IgD-negative memory B cell (primary cell): ENCODE measurements around the gene NCAN. TPM values are rescaled to one million over a fixed set of nuclear protein-coding genes. Genes with fewer than 3 reads are reported as not detected.
"Not testable (repeated sequence)": the region's sequence is repeated elsewhere in the genome, so short reads cannot be mapped to it uniquely, and the experiment has no call there.

ENCODE experiments used
- H3K27ac Mint-ChIP-seq, 3 donors: one replicate each; pipeline ENCODE4 v1.8.0; 2020 to 2022; ENCODE audit warnings: mild to moderate bottlenecking in 3 of 3, mixed read lengths in 3 of 3, moderate library complexity in 1 of 3
- H3K27me3 Mint-ChIP-seq: one replicate; pipeline ENCODE4 v1.8.0; 2021; ENCODE audit warnings: mixed read lengths
- H3K36me3 Mint-ChIP-seq: one replicate; pipeline ENCODE4 v1.8.0; 2020; ENCODE audit warnings: mild to moderate bottlenecking, mixed read lengths
- H3K4me1 Mint-ChIP-seq, 3 donors: one replicate each; pipeline ENCODE4 v1.8.0; 2020 to 2022; ENCODE audit warnings: mixed read lengths in 3 of 3, mild to moderate bottlenecking in 1 of 3
- H3K4me3 Mint-ChIP-seq, 4 donors: one replicate each; pipeline ENCODE4 v1.8.0; 2020 to 2022; ENCODE audit warnings: mild to moderate bottlenecking in 4 of 4, mixed read lengths in 4 of 4, moderate library complexity in 3 of 4
- H3K9me3 Mint-ChIP-seq, 3 donors: one replicate each; pipeline ENCODE4 v1.8.0; 2020 to 2021; ENCODE audit warnings: mixed read lengths in 3 of 3, mild to moderate bottlenecking in 1 of 3
- polyA plus RNA-seq: library from polyadenylated mRNA; unstranded; fragments of 300-500 nt; fragmentation: Illumina TruSeq; gene quantifications from one replicate; pipeline ENCODE4 v1.2.3, GENCODE V29; 2021

The NCAN gene
- polyA plus RNA-seq, 1 donor from 2014 or later: not detected

DNA sequence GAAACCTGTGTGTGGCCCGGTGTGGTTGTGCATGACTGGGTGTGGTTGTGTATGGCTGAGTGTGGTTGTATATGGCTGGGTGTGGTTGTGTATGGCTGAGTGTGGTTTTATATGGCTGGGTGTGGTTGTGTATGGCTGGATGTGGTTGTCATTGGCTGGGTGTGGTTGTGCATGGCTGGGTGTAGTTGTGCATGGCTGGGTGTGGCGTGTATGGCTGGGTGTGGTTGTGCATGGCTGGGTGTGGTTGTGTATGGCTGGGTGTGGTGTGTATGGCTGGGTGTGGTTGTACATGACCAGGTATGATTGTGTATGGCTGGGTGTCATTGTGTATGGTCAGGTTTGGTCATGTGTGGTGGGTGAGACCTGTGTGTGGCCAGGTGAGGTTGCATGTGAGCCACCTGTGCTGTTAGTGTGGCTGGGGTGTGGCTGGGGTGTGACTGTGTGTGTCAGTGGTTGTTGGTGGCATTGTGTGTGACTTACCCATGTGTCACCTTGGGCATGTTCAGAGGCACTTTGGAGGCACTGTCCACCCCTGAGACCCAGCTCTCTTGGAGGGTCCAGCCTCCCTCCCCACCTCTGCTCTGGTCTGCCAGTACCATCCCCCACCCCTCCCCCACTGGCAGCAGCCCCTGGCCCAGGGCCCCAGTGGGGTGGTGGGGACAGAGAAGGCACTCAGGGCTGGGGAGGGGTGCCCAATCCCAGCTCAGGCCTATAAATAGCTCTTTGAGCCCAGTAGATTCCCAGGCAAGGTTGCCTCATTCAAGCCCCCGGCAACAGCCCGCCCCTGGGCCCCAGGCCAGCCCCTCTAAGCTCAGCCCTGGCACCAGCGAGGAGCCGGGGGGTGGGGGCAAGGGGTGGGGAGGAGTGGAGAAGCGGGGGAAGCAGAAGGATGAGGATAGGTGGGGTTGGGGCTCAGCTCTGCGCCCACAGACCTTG, 3.9 kb upstream of the NCAN start:
- Mint-ChIP-seq H3K9me3 (peaks cover 0 to 4% (median 4%) of the 10 kb centered on the region in 3 donors), H3K27me3 (peaks cover 21% of the 10 kb centered on the region), H3K27ac (peak overlapping the region in 2 of 3 donors; percentile 38 to 71), H3K4me1 (peaks cover 15 to 17% (median 15%) of the 10 kb centered on the region in 3 donors), H3K36me3 (no peaks in the 10 kb centered on the region), H3K4me3 (peak overlapping the region; percentile 37 to 85 (median 48))

DNA sequence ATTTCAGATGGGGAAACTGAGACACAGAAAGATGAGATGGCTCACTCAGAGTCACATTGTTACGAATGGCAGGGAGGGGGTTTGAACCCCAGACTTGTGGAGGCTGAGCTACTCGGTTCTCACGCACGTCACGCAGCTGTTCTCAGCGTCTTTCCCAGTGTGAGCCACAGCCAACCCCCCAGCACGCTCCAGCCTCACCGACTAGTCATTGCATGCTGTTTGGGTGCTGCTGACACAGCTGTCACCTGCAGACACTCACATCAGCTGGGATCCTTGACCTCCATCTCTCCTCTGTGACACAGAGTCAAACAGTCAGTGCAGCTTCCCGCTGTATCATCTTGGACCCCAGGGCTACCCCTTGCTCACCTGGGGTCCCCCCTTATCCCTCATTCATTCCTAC, 2.4 kb upstream of the NCAN start:
- peak overlapping the region in 1 of 3 donors; percentile 31 for H3K27ac Mint-ChIP-seq
- H3K9me3 Mint-ChIP-seq: peaks cover 0 to 4% (median 4%) of the 10 kb centered on the region in 3 donors
- H3K4me3 Mint-ChIP-seq: peak overlapping the region in 2 of 4 donors; percentile 32 to 80
- H3K36me3 Mint-ChIP-seq: peaks cover 6% of the 10 kb centered on the region
- H3K27me3 Mint-ChIP-seq: peaks cover 33% of the 10 kb centered on the region
- peaks cover 9 to 20% (median 14%) of the 10 kb centered on the region in 3 donors for H3K4me1 Mint-ChIP-seq

DNA sequence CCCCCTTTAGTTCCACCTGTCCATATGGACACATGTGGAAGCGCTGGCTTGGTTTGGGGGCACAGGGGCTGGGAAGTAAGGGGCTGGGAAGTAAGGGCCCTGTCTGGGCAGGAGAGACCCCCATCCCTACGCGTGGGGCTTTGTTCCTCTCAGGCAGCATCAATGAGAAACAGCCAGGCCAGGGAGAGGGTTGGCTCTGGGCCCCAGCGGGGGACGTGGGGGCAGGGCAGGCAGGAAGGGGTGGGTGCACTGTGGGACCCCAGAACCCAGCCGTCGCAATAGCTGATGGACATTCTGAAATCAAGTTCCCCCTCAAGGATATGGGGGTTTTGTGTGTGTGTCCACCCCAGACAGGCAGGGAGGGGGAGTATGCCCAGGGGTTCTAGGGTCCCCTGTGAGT, 1.2 kb downstream of the NCAN start:
- Mint-ChIP-seq H3K4me1 (peaks cover 0 to 10% (median 8%) of the 10 kb centered on the region in 3 donors), H3K27me3 (peaks cover 38% of the 10 kb centered on the region)

DNA sequence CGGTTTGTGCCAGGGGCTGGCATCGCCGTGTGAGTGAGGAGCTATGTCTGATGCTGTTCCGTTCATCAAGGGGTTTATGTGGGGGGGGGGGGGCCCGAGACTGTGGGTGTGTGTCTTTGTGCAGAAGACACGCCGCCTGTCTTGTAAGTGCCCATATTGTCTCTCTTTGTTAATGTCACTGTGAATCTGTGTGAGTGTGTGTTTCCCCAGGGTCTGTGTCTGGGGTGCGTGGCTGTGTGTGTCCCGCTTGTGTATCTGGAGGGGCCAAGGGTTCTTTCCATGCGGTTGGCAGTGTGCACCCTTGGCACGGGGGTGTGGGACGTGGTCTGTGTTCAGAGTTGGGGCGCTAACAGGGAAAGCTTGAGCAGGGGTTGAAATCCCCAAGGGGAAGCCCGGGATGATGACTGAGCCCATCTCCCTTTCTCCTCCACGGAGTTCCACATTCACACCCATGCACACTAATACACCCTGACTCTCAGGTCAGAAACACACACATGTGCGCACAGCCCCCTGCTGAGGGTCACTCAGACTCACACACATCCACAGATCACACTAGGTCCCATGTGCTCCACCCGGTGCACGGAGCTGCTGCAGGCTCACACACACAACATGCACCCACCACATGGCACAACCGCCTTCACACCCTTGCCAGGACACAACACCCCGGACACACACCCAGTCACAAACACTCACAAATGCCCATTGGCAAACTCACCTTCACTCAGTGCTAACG, 1.8 kb downstream of the NCAN start:
- peaks cover 6% of the 10 kb centered on the region for H3K36me3 Mint-ChIP-seq

More for the DNA sequence above, 1.2 kb downstream of the NCAN start:
- Mint-ChIP-seq H3K27ac (no peak overlapping the region), H3K36me3 (peaks cover 6% of the 10 kb centered on the region), H3K9me3 (peaks cover 3 to 5% (median 5%) of the 10 kb centered on the region in 3 donors), H3K4me3 (no peak overlapping the region)

DNA sequence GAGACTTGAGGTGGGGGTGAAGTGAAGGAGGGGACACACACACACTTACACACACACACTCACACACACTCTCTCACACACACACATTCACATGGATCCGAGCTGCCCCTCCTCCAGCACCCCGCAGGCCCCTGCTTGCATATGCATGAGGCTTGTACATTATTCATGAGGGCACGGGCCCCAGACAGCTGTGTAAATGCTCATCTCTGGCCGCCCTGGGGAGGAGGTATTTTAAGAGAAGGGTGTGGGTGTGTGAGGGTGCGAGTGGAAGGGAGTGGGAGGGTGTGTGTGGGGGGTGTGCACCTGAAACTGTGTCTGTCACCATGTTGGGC, 2.4 kb downstream of the NCAN start:
- no peak overlapping the region for H3K27ac Mint-ChIP-seq
- peaks cover 3 to 5% (median 5%) of the 10 kb centered on the region in 3 donors for H3K9me3 Mint-ChIP-seq
- H3K4me3 Mint-ChIP-seq: no peak overlapping the region
- H3K27me3 Mint-ChIP-seq: peaks cover 44% of the 10 kb centered on the region
- H3K36me3 Mint-ChIP-seq: peaks cover 8% of the 10 kb centered on the region
- peaks cover 0 to 10% (median 7%) of the 10 kb centered on the region in 3 donors for H3K4me1 Mint-ChIP-seq

More for the DNA sequence above, 1.8 kb downstream of the NCAN start:
- Mint-ChIP-seq H3K27ac (no peak overlapping the region), H3K4me1 (peaks cover 0 to 10% (median 7%) of the 10 kb centered on the region in 3 donors), H3K9me3 (peaks cover 3 to 5% (median 5%) of the 10 kb centered on the region in 3 donors), H3K27me3 (peaks cover 39% of the 10 kb centered on the region), H3K4me3 (no peak overlapping the region)

DNA sequence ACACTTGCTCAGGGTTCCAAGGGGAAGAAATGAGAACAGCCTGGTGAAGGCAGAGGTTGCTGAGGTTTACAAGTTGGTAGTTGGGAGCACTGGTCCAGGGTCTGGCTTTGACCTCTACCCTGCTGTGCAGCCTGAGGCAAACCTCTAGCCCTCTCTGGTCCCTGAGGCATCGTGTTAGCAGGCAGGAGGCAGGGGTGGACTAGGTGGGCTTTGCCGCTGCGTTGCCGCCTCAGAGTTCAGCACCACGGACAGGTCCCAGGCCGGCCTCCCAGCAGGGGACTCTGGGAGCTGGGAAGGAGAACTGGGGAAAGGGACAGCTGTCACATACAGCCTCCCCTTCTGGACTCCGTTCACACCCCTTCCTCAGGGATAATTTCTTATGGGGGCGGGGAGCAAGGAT, 3.1 kb downstream of the NCAN start:
- Mint-ChIP-seq H3K4me3 (no peak overlapping the region), H3K27ac (no peak overlapping the region), H3K4me1 (peaks cover 0 to 10% (median 7%) of the 10 kb centered on the region in 3 donors), H3K27me3 (peaks cover 40% of the 10 kb centered on the region), H3K9me3 (peaks cover 3 to 5% (median 5%) of the 10 kb centered on the region in 3 donors), H3K36me3 (peaks cover 8% of the 10 kb centered on the region)

DNA sequence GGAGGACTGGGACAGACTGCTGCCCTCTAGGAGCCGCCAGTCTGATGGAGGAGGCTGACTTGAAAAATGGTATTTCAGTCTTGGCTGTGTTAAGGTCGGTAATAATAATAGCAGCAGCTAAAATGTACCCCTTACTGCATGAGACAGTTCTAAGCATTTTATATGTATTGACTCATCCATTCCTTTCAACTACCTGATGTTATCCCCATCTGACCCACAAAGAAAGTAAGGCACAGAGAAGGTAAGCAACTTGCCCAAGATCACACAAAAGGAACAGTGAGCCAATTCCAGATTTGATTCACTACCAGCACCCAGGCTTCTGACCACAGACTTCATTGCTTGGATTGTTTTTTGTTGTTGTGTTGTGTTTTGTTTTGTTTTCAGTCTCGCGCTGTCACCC, 4.0 kb downstream of the NCAN start:
- Mint-ChIP-seq H3K27me3 (peaks cover 40% of the 10 kb centered on the region), H3K4me1 (peaks cover 0 to 10% (median 7%) of the 10 kb centered on the region in 3 donors), H3K27ac (no peak overlapping the region), H3K4me3 (peak overlapping the region in 1 of 4 donors; percentile 25), H3K9me3 (peaks cover 3 to 5% (median 5%) of the 10 kb centered on the region in 3 donors), H3K36me3 (peaks cover 8% of the 10 kb centered on the region)

DNA sequence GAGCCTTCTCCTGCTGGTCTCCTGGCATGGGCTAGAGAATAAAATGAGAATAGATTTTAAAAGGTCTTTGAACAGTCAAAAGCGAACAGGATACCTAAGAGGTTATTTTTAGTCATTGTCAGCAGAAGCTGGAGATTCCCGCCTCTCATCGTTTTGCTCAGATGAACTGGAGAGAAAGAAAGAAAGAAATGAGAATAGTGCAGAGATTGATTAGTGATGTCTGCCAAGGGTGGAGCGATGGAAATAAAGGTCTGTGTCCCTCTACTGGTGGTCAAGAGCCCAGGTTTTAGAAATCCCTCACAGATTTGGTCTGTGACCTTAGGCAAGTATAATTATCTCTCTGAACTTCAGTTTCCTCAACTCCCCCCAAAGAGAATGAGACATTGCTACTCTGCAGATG, 5.3 kb downstream of the NCAN start:
- Mint-ChIP-seq H3K27me3 (peaks cover 33% of the 10 kb centered on the region), H3K4me3 (no peak overlapping the region), H3K4me1 (peaks cover 0 to 10% (median 4%) of the 10 kb centered on the region in 3 donors), H3K27ac (no peak overlapping the region), H3K9me3 (peaks cover 3 to 5% (median 5%) of the 10 kb centered on the region in 3 donors), H3K36me3 (peaks cover 8% of the 10 kb centered on the region)

DNA sequence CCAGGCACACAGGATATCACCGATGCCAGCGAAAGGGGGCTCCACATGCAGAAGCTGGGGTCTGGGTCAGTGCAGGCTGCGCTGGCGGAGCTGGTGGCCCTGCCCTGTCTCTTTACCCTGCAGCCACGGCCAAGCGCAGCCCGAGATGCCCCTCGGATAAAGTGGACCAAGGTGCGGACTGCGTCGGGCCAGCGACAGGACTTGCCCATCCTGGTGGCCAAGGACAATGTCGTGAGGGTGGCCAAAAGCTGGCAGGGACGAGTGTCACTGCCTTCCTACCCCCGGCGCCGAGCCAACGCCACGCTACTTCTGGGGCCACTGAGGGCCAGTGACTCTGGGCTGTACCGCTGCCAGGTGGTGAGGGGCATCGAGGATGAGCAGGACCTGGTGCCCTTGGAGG, 7.2 kb downstream of the NCAN start:
- peaks cover 0 to 5% (median 3%) of the 10 kb centered on the region in 3 donors for H3K4me1 Mint-ChIP-seq
- H3K27ac Mint-ChIP-seq: no peak overlapping the region
- H3K9me3 Mint-ChIP-seq: peaks cover 3 to 5% (median 5%) of the 10 kb centered on the region in 3 donors
- H3K4me3 Mint-ChIP-seq: no peak overlapping the region
- H3K36me3 Mint-ChIP-seq: peaks cover 5% of the 10 kb centered on the region
- H3K27me3 Mint-ChIP-seq: peaks cover 25% of the 10 kb centered on the region

DNA sequence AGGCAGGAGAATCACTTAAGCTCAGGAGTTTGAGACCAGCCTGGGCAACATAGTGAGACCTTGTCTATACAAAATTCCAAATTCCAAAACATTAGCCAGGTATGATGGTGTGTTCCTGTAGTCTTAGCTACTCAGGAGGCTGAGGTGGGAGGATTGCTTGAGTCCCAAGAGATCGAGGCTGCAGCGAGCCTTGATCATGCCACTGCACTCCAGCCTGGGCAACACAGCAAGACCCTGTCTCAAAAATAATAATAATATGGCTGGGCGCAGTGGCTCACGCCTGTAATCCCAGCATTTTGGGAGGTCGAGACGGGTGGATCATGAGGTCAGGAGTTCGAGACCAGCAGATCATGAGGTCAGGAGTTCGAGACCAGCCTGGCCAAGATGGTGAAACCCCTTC, 9.2 kb downstream of the NCAN start:
- H3K4me3 Mint-ChIP-seq, H3K27ac Mint-ChIP-seq, H3K36me3 Mint-ChIP-seq, H3K4me1 Mint-ChIP-seq, H3K9me3 Mint-ChIP-seq: not testable (repeated sequence)
- H3K27me3 Mint-ChIP-seq: peaks cover 23% of the 10 kb centered on the region

DNA sequence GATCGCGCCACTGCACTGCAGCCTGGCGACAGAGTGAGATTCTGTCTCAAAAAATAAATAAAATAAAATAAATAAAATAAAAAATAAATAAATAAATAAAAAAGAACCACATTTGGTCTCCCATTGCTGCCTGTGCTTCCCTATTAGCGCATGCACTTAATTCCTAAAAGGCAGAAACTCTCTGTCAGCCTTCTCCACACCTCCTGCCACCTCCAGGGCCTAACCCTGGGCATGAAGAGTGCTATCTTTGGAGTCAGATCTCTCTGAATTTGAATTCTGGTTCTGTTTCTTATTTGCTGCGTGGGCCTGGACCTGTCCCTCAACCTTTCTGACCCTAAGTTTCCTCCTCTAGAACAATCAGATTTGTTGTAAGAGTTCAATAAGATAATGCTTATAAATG, 11.3 kb downstream of the NCAN start:
- peaks cover 2% of the 10 kb centered on the region for H3K36me3 Mint-ChIP-seq
- H3K4me3 Mint-ChIP-seq: peak overlapping the region in 1 of 4 donors; percentile 39
- H3K9me3 Mint-ChIP-seq: no peaks in the 10 kb centered on the region
- peaks cover 0 to 1% (median 0%) of the 10 kb centered on the region in 3 donors for H3K4me1 Mint-ChIP-seq
- peaks cover 16% of the 10 kb centered on the region for H3K27me3 Mint-ChIP-seq
- no peak overlapping the region for H3K27ac Mint-ChIP-seq

DNA sequence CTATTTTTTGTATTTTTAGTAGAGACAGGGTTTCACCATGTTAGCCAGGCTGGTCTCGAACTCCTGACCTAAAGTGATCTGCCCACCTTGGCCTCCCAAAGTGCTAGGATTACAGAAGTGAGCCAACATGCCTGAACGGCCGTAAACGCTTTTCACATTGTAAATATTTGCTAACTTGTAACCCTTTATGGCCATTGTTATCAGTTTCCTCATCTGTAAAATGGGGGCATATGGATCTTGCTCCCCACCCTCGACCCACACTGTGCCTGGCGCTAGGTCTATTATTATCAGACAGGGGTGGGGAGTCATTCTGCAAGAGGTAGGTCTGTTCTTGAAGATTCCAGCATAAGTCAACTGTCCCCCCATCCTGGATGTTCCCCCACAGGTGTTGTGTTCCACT, 11.9 kb downstream of the NCAN start:
- H3K27me3 Mint-ChIP-seq: peaks cover 18% of the 10 kb centered on the region
- peaks cover 0 to 1% (median 0%) of the 10 kb centered on the region in 3 donors for H3K4me1 Mint-ChIP-seq
- H3K4me3 Mint-ChIP-seq: no peak overlapping the region
- H3K36me3 Mint-ChIP-seq: peaks cover 2% of the 10 kb centered on the region
- no peak overlapping the region for H3K27ac Mint-ChIP-seq
- no peaks in the 10 kb centered on the region for H3K9me3 Mint-ChIP-seq

DNA sequence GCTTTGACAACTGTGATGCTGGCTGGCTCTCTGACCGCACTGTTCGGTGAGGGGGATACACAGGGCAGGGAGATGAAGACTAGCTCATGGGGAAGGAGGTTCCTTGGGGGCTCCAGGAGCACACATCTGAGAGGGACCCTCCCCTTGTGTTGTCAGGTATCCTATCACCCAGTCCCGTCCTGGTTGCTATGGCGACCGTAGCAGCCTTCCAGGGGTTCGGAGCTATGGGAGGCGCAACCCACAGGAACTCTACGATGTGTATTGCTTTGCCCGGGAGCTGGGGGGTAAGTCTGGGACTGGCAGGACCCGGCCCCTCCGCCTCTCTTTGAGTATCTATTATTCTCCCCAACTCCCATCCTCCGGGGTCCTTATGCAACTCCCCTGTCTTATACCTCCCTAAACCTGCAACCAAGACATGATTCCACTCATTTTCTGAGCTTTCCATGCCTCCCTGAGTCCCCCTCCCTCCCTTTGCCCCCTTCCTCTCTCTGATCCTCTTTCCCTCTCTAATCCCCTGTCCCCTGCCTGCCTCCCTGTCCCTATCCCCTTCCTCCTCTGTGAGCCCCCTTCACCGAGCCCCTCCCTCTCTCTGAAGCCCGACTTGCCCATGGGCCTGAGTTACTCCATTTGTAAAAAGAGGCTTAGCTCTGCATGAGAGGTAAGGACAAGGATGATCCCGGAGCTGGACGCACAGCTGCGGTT, 12.5 kb downstream of the NCAN start:
- Mint-ChIP-seq H3K4me3 (peak overlapping the region in 3 of 4 donors; percentile 5 to 75 (median 38)), H3K27me3 (peaks cover 14% of the 10 kb centered on the region), H3K4me1 (peaks cover 0 to 1% (median 0%) of the 10 kb centered on the region in 3 donors), H3K27ac (peak overlapping the region in 1 of 3 donors; percentile 39), H3K9me3 (no peaks in the 10 kb centered on the region), H3K36me3 (no peaks in the 10 kb centered on the region)

DNA sequence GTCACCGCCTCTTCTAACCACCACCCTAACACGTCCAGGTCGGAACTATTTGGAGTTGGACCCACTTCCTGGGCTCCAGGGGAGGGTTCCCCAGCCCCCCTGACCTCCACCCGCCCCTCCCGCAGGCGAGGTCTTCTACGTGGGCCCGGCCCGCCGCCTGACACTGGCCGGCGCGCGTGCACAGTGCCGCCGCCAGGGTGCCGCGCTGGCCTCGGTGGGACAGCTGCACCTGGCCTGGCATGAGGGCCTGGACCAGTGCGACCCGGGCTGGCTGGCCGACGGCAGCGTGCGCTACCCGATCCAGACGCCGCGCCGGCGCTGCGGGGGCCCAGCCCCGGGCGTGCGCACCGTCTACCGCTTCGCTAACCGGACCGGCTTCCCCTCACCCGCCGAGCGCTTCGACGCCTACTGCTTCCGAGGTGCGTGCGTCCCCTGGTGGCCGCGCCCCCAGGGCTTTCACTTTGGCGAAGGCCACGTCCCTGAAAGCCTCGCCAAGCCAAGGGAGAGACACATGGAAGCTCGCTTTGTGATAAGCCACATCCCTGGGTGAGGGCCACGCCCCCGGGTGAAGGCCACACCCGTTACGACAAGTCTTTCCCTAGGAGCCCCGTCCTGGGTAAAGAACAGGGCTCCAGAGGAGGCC, 13.2 kb downstream of the NCAN start:
- H3K27me3 Mint-ChIP-seq: peaks cover 14% of the 10 kb centered on the region
- H3K36me3 Mint-ChIP-seq: no peaks in the 10 kb centered on the region
- peak overlapping the region in 3 of 4 donors; percentile 77 to 86 (median 85) for H3K4me3 Mint-ChIP-seq
- no peaks in the 10 kb centered on the region for H3K9me3 Mint-ChIP-seq
- H3K27ac Mint-ChIP-seq: peak overlapping the region in 1 of 3 donors; percentile 39
- H3K4me1 Mint-ChIP-seq: peaks cover 0 to 1% (median 0%) of the 10 kb centered on the region in 3 donors
